Astrocyte of the hippocampus (primary cell): ENCODE results near the gene MYLK.
"Not testable (repeated sequence)": the region's sequence is repeated elsewhere in the genome, so short reads cannot be mapped to it uniquely, and the experiment has no call there.

Experiments
- DNase-seq: peaks from one replicate; pipeline ENCODE4 v3.0.0; 2011; ENCODE audit warnings: low read depth, low spot score

MYLK gene

DNA sequence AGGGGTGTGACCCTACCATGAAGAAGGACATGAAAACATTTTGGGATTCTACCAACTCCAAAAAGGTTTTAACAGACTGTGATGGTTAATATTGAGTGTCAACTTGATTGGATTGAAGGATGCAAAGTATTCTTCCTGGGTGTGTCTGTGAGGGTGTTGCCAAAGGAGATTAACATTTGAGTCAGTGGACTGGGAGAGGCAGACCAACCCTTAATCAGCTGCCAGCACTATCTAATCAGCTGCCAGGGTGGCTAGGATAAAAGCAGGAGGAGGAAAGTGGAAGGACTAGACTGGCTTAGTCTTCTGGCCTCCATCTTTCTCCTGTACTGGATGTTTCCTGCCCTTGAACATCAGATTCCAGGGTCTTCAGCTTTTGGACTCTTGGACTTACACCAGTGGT is 283.3 kb downstream of the MYLK start:
- not testable (repeated sequence) for DNase-seq

- no peak for DNase-seq
Observed at GRCh38 chr3:123597561-123597960, 286.6 kb downstream of the MYLK start.

DNA sequence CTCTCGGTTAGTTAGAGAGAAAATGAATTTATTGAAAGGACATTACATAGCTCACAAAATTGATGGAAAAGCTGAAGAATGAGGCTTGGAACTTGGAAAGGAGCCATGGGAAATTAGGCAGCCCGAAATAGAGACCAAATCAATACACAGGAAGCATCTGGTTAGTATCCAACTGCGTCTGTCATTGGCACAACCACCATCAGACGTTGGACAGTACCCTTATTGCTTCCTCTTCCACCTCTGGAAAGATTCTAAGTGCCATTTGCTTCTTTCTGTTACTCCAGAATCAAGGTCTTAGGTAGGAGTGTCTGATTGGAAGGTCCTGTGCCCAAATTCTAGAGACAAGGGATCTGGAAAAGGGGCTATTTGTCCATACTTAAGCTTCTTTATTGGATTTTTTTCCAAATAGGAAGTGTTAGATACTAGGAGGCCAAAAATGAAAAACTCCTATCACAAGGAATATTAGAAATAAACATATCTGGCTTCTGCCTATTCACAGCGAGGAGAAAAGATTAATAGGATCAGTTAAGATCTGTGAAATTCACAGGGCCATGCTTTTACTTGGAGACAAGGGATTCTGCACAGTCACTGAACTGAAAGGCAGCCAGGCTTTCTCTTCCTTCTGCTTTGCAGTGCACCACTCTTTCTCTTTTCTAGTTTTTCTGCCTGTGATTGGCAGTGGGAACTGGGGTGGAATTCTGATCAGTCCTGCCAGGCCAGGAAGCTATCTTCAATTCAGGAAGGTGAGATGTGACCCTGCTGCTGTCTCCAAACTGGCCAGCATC is 288.5 kb downstream of the MYLK start:
- no peak for DNase-seq

GRCh38 chr3:123593381-123593780 is 290.8 kb downstream of the MYLK start:
- DNase-seq, result no peak

DNA sequence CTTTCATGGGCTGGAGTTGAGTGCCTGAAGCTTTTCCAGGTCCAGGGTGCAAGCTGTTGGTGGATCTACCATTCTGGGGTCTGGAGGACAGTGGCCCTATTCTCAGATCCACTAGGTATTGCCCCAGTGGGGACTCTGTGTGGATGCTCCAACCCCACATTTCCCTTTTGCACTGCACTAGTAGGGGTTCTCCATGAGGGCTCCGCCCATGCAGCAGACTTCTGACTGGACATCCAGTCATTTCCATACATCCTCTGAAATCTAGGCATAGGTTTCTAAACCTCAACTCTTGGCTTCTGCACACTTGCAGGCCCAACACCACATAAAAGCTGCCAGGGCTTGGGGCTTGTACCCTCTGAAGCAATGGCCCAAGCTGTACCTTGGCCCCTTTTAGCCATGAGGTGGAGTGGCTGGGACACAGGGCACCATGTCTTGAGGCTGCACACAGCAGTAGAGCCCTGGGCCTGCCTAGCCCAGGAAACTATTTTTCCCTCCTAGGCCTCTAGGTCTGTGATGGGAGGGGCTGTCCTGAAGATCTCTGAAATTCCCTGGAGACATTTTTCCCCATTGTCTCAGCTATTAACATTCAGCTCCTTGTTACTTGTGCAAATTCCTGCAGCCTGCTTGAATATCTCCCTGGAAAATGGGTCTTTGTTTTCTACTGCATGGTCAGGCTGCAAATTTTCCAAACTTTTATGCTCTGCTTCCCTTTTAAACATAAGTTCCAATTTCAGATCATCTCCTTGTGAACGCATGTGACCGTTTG is 293.3 kb downstream of the MYLK start:
- DNase-seq, result no peak

DNA sequence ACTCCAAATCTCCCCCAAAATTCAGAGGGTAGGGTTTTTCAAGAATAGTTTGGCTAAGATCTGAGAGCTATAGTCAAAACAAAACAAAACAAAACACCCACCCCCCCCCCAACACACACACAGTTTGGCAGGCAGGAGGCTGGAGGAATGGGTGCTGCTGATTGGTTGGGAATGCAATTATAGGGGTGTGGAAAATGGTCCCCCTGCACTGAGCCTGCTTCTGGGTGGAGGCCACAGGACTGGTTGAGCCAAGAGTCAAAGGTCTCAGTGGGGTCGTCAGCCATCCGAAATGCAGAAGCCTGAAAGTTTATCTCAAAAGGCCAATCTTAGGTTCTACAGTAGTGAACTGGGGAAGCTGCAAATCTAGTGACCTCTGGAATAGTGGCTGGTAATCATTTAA is 296.7 kb downstream of the MYLK start:
- DNase-seq, result no peak

- peak; percentile 77 for DNase-seq
Observed at GRCh38 chr3:123586968-123587367, 297.2 kb downstream of the MYLK start.

- peak; percentile 78 for DNase-seq
Observed at GRCh38 chr3:123586131-123586530, 298.0 kb downstream of the MYLK start.

- peak; percentile 99 for DNase-seq
Observed at GRCh38 chr3:123584988-123585937, 298.9 kb downstream of the MYLK start, which contains the start of gene HACD2. Gene HACD2 (minus strand): TSS chr3:123585053. CDS start chr3:123585027, 26 bp downstream.

- DNase-seq, result peak; percentile 68
Observed at GRCh38 chr3:123584284-123584987, 299.7 kb downstream of the MYLK start.

DNA sequence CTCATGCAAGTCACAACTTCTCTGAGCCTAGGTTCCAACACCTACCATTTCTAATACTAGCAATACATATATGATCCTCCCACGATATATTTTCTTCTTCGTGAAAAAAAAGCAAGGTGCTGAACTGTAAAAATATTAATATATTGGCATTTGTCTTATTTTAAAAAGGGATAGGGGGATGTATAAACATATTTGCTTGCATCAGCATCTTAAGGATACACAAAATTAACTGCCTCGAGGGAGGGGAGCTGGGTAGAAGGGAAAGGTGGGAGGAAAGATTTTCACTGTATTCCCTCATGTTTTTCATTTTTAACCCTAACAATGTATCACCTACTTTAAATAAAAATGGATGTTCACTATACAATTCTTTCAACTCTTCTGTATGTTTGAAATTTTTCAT is 300.6 kb downstream of the MYLK start:
- no peak for DNase-seq

DNA sequence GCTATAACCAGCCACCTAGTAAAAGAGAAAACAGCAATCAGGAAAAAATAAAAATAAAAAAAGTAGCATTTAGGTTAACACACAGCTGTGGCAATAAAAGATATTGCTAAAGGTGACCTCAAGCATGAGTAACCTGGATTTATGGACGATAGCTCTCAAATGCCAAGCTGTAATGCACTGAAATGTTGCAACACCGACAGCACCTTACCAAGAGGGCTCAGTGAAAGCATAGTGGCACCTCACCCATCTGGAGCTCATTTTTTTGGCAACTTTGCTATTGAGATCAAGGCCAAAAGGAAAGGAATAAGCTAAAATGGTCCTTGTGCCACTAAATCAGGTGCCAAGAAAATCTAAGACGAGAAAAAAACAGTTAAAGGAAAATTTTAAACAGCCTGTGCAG is 301.8 kb downstream of the MYLK start:
- DNase-seq, result no peak

DNA sequence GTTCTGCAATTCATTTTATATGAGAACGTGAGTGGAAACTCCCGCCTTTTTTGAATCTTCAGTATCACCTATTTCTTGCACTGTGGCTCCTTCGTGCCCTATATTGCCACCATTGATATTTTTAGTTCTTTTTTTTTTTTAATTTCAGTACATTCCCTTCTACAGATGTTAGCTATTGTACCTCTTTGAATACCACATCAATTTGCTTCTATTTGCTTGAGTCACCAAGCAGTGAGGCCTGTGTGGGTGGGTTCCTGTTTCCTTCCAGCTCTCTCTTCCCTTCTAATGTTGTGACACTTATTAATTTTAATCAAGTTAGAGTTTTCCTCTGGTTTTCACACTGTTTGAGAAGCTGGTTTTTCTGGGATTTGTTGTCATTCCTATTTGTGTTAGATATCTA is 308.0 kb downstream of the MYLK start:
- no peak for DNase-seq

- no peak for DNase-seq
Observed at GRCh38 chr3:123571973-123572365, 312.2 kb downstream of the MYLK start.

DNA sequence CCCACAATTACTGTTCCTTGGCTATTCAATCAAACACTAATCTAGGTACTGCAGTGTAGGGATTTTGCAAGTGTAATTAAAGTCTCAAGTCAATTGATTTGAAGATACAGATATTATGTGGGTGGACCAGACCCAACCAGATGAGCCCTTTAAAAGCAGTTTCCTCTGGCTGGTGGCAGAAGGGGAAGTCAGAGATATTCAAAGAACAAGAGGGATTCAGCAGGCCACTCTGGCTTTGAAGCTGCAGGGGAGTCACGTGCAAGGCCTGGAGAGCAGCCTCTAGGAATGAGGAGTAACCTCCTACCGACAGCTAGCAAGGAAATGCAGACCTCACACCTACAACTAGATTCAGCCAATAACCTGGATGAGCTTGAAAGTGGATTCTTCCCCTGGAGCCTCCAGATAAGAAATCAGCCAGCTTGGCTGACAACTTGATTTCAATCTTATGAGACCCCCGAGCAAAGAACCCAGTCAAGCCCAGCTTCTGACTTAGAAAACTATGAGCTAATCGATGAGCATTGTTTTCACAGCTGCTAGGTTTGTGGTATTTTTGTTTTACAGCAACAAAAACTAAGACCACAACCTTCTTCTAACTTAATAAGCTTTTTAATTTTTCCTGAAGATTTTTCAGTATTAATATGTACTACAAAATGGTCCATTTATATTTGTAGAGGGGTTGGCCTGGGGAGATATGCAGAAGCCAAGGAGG is 312.7 kb downstream of the MYLK start:
- DNase-seq, result no peak

- no peak for DNase-seq
Observed at GRCh38 chr3:123568875-123569274, 315.3 kb downstream of the MYLK start.

GRCh38 chr3:123568034-123568433 is 316.1 kb downstream of the MYLK start:
- no peak for DNase-seq

- no peak for DNase-seq
Observed at GRCh38 chr3:123564056-123564455, 320.1 kb downstream of the MYLK start.

- DNase-seq, result no peak
Observed at GRCh38 chr3:123562547-123562946, 321.6 kb downstream of the MYLK start.

GRCh38 chr3:123561188-123561587 is 322.9 kb downstream of the MYLK start:
- no peak for DNase-seq
